GM12878 (cell line): ENCODE results near the gene KLK6. TPM values are rescaled to one million over a fixed set of nuclear protein-coding genes. Genes with fewer than 3 reads are reported as not detected.

ENCODE experiments used
- ATAC-seq: fragments of 200-7000 bp; cut with Tn5 transposase; 3 replicates; pipeline ENCODE4 v1.9.1; 2020; ENCODE audit warnings: mild to moderate bottlenecking, moderate library complexity
- BruUV-seq: library from RNA; stranded (reverse); fragments of 400-500 nt; replicated peaks from 2 replicates; lab custom pipeline; 2021; lab: Mats Ljungman, UMichigan
- CTCF ChIA-PET: fragments of 300-600 bp; sonication (Branson Sonifier 250); formaldehyde crosslinking; extraction: SDS; loops from one replicate; lab custom pipeline; 2021; ENCODE audit warnings: inconsistent platforms; lab: Yijun Ruan, JAX
- POLR2A ChIA-PET: fragments of 350-600 bp; formaldehyde crosslinking; extraction: SDS; loops from one replicate; lab custom pipeline; 2021; ENCODE audit warnings: inconsistent platforms; lab: Charles Lee
- RAD21 ChIA-PET: fragments of 300-600 bp; sonication (Branson Sonifier 250); formaldehyde crosslinking; loops from one replicate; lab custom pipeline; 2023; ENCODE audit warnings: antibody characterized with exemption; ENCODE audit not compliant: unreplicated experiment; lab: Charles Lee
- SMC1A ChIA-PET: fragments of 300-600 bp; sonication (Branson Sonifier 250); formaldehyde crosslinking; loops from one replicate; lab custom pipeline; 2023; ENCODE audit not compliant: unreplicated experiment, uncharacterized antibody; lab: Charles Lee
- DNase-seq: peaks from one replicate; pipeline ENCODE4 v3.0.0-alpha.2; 2011; ENCODE audit warnings: low read depth, low spot score
- FAIRE-seq: peaks from 3 replicates; lab custom pipeline; 2011; peaks lifted over from hg19 to GRCh38; lab: Jason Lieb, UNC
- H2AFZ ChIP-seq: 2 replicates; pipeline ENCODE4 v1.6.0; 2011; ENCODE audit warnings: low read depth, low read length, control low read depth; ENCODE audit not compliant: control insufficient read depth
- H3K27ac ChIP-seq: 2 replicates; pipeline ENCODE4 v1.5.1; 2011; ENCODE audit warnings: control low read depth; ENCODE audit not compliant: control insufficient read depth, insufficient read depth
- H3K27me3 ChIP-seq, 2 experiments: replicated peaks in 1 of 2; 2 replicates each; pipeline versions ENCODE4 v1.6.0 to v1.6.1; 2011; ENCODE audit warnings: low read length in 1 of 2; ENCODE audit not compliant: control insufficient read depth in 2 of 2, insufficient read depth in 2 of 2
- H3K36me3 ChIP-seq, 2 experiments: 2 replicates each; pipeline ENCODE4 v1.5.1; 2011; ENCODE audit warnings: low read length in 1 of 2; ENCODE audit not compliant: control insufficient read depth in 2 of 2, insufficient read depth in 2 of 2
- H3K4me1 ChIP-seq: 2 replicates; pipeline ENCODE4 v1.6.1; 2011; ENCODE audit warnings: mild to moderate bottlenecking, low read length, moderate library complexity, mixed read lengths; ENCODE audit not compliant: control insufficient read depth, insufficient read depth
- H3K4me2 ChIP-seq: 2 replicates; pipeline ENCODE4 v1.6.0; 2011; ENCODE audit warnings: control low read depth; ENCODE audit not compliant: control insufficient read depth, insufficient read depth
- H3K4me3 ChIP-seq: fragments of 200-600 bp; sonication (generic); 2 replicates; pipeline ENCODE4 v1.5.1; 2016
- H3K79me2 ChIP-seq: 2 replicates; pipeline ENCODE4 v1.6.0; 2011; ENCODE audit warnings: low read length; ENCODE audit not compliant: control insufficient read depth, insufficient read depth
- H3K9ac ChIP-seq: 2 replicates; pipeline ENCODE4 v1.8.0; 2011; ENCODE audit warnings: low read length, control low read depth, mixed read lengths; ENCODE audit not compliant: control insufficient read depth, insufficient read depth
- H3K9me3 ChIP-seq: replicated peaks from 3 replicates; pipeline ENCODE4 v1.5.1; 2011; ENCODE audit warnings: mild to moderate bottlenecking, low read length; ENCODE audit not compliant: control insufficient read depth, insufficient read depth
- H4K20me1 ChIP-seq: 2 replicates; pipeline ENCODE4 v1.6.0; 2011; ENCODE audit not compliant: control insufficient read depth, insufficient read depth
- ASH2L ChIP-seq: fragments of 300-600, 200-600 bp; sonication (generic); IDR thresholded peaks from 2 replicates; pipeline ENCODE4 v1.6.1; 2017; ENCODE audit warnings: low read depth, mild to moderate bottlenecking, borderline replicate concordance
- POLR2AphosphoS2 ChIP-seq: IDR thresholded peaks from 2 replicates; pipeline ENCODE4 v1.6.1; 2011; ENCODE audit warnings: low read depth, mild to moderate bottlenecking, low read length, improper control_type of control experiment, moderate library complexity
- WGBS: methylation state at CpG from one replicate; pipeline ENCODE4 v1.1.6; 2016; ENCODE audit warnings: low lambda C conversion rate; ENCODE audit not compliant: insufficient replicate concordance, insufficient coverage; ENCODE audit errors: missing lambda C conversion rate; 5-methylcytosine and 5-hydroxymethylcytosine counted together
- in situ Hi-C: fragments of 300-500 bp; cut with MboI; formaldehyde crosslinking; loops from 9 replicates; pipeline ENCODE4 v1.14.3; 2018; ENCODE audit warnings: mixed read lengths
- intact Hi-C: fragments of 100-400 bp; cut with micrococcal nuclease; formaldehyde crosslinking; loops from one replicate; pipeline ENCODE4 v1.14.2; 2022; ENCODE audit not compliant: unreplicated experiment
- polyA plus RNA-seq, 11 experiments: library from polyadenylated mRNA; depleted of rRNA in 4 of 11; unstranded in 6 of 11; stranded (reverse) in 5 of 11; fragments of >200 nt; fragmentation: Nextera tagmentation in 4 of 11; fragmentation: Illumina TruSeq in 1 of 11; extraction: Ambion mirVana in 4 of 11; extraction: Trizol in 1 of 11; gene quantifications; 1 replicate in 1 of 11; 2 replicates in 10 of 11; pipeline versions ENCODE4 v1.2.1 to v1.2.3, GENCODE V29; 2011 to 2016; ENCODE audit warnings: inconsistent platforms in 2 of 11, missing spikeins in 2 of 11, low read depth in 1 of 11
- total RNA-seq, 4 experiments: library from RNA; depleted of rRNA in 3 of 4; stranded (reverse); fragments of >200 nt in 3 of 4; fragmentation: Illumina TruSeq in 1 of 4; extraction: Trizol in 1 of 4; gene quantifications; 2 replicates each; pipeline versions ENCODE4 v1.2.1 to v1.2.3, GENCODE V29; 2013 to 2021
- TF ChIP-seq, protein P1 (sequence below): IDR thresholded peaks from 2 replicates; pipeline ENCODE4 v1.6.1; 2011; ENCODE audit warnings: mild to moderate bottlenecking, low read depth, low read length, moderate library complexity; ENCODE audit not compliant: insufficient replicate concordance

KLK6 gene
- total and polyA plus RNA-seq, 10 of the 15 experiments (the other 5 are each of a cell fraction or from before 2014, with no cell fraction given), result not detected

DNA sequence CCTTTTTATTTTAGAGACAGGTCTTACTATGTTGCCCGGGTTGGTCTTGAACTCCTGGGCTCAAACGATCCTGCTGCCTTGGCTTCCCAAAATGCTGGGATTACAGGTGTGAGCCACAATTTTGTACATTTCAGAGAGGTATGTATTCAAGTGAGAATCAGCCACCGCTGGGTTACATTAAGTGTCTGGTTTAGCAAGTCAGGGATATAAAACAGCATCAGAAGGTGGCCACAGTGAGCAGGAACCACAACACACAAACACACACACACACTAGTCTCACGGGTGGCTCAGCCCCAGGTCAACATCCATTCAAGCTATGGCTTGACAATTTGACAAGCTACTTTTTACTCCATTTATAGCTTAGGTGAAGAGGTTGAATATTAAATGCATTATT lies 36.7 kb downstream of the KLK6 start:
- Histone ChIP-seq H3K27ac (no peak overlapping the region), H3K4me2 (no peak overlapping the region), H3K36me3 (no peaks in the 10 kb centered on the region), H3K27me3 (no peaks in the 10 kb centered on the region), H3K9me3 (no peaks in the 10 kb centered on the region), H3K4me1 (no peaks in the 10 kb centered on the region), H3K79me2 (no peaks in the 10 kb centered on the region), H3K9ac (no peak overlapping the region), H4K20me1 (no peaks in the 10 kb centered on the region), H3K4me3 (no peak overlapping the region), H2AFZ (no peak overlapping the region)
- TF ChIP-seq POLR2AphosphoS2, result no peak
- no peak for TF ChIP-seq ASH2L
- TF ChIP-seq, protein P1, sequence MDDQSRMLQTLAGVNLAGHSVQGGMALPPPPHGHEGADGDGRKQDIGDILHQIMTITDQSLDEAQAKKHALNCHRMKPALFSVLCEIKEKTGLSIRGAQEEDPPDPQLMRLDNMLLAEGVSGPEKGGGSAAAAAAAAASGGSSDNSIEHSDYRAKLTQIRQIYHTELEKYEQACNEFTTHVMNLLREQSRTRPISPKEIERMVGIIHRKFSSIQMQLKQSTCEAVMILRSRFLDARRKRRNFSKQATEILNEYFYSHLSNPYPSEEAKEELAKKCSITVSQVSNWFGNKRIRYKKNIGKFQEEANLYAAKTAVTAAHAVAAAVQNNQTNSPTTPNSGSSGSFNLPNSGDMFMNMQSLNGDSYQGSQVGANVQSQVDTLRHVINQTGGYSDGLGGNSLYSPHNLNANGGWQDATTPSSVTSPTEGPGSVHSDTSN, result no peak
- ChIA-PET SMC1A (interaction anchor here (1.9 kb wide), 1 partner anchor 11 kb away, joined by 4 read pairs; no protein-coding TSS in a partner anchor), RAD21 (no interaction called here), CTCF (interaction anchor here (0.6 to 3.0 kb wide), 4 partner anchors 8 to 64 kb away, joined by 3 to 11 read pairs (median 3); no protein-coding TSS in a partner anchor), POLR2A (interaction anchor here (0.7 kb wide), 1 partner anchor 441 kb away, joined by 3 read pairs; no protein-coding TSS in a partner anchor)
- intact Hi-C loops (loop anchor here (5.0 kb wide), 1 partner anchor 160 kb away; no protein-coding TSS in a partner anchor), in situ Hi-C loops (loop anchor here (10.0 kb wide), 1 partner anchor 162 kb away; no protein-coding TSS in a partner anchor)
- BruUV-seq, result no TSS peak
- WGBS, result 9% methylated on average over 4 of the region's 4 CpGs
- FAIRE-seq (no peak), ATAC-seq (no peak), DNase-seq (no peak)
